GM23338 (cell line): ENCODE results near the gene ETV2.

ENCODE experiments used
- EZH2 ChIP-seq: fragments of 200-600 bp; sonication (generic); IDR thresholded peaks from one replicate; pipeline ENCODE4 v1.8.0; 2017; ENCODE audit warnings: antibody characterized with exemption, mild to moderate bottlenecking, low read depth; ENCODE audit not compliant: unreplicated experiment
- JUNB ChIP-seq: IDR thresholded peaks from one replicate; pipeline ENCODE4 v1.6.1; 2016; ENCODE audit warnings: antibody characterized with exemption; ENCODE audit not compliant: unreplicated experiment
- POLR2AphosphoS5 ChIP-seq: IDR thresholded peaks from 2 replicates; pipeline ENCODE4 v1.6.1; 2016; ENCODE audit warnings: antibody characterized with exemption, low read depth
- STAT1 ChIP-seq: IDR thresholded peaks from one replicate; pipeline ENCODE4 v1.6.1; 2016; ENCODE audit warnings: antibody characterized with exemption; ENCODE audit not compliant: unreplicated experiment
- ZNF114 ChIP-seq: fragments of 250-450 bp; sonication (Bioruptor Pico); IDR thresholded peaks from 2 replicates; pipeline ENCODE4 v1.5.0; 2020; ENCODE audit warnings: mild to moderate bottlenecking, moderate library complexity
- TF ChIP-seq, protein P1 (sequence below), 2 experiments: fragments of 200-600 bp in 1 of 2; sonication (generic) in 1 of 2; conservative IDR thresholded peaks; 2 replicates each; pipeline versions ENCODE4 v1.5.1 to v1.6.1; 2016 to 2017; ENCODE audit warnings: antibody characterized with exemption in 2 of 2, low read depth in 2 of 2, mild to moderate bottlenecking in 2 of 2, moderate library complexity in 1 of 2
- TF ChIP-seq, protein P2 (sequence below): IDR thresholded peaks from one replicate; pipeline ENCODE4 v1.6.1; 2018; ENCODE audit warnings: antibody characterized with exemption; ENCODE audit not compliant: unreplicated experiment

DNA sequence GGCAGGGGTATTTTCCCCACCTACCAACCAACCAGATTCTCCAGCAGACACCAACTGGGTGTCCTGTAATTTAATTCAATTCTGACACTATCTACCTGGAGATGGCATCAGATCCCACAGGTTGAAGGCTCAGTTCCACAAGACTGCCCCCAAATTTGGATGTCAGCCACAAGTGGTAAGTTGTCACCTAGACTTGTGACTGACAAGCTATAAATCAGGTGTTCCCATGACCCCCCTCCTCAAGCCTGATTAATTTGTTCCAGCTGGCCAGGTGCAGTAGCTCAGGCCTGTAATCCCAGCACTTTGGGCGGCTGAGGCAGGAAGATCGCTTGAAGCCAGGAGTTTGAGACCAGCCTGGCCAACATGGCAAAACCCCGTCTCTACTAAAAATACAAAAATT, 39.6 kb upstream of the ETV2 start:
- TF ChIP-seq, protein P1, sequence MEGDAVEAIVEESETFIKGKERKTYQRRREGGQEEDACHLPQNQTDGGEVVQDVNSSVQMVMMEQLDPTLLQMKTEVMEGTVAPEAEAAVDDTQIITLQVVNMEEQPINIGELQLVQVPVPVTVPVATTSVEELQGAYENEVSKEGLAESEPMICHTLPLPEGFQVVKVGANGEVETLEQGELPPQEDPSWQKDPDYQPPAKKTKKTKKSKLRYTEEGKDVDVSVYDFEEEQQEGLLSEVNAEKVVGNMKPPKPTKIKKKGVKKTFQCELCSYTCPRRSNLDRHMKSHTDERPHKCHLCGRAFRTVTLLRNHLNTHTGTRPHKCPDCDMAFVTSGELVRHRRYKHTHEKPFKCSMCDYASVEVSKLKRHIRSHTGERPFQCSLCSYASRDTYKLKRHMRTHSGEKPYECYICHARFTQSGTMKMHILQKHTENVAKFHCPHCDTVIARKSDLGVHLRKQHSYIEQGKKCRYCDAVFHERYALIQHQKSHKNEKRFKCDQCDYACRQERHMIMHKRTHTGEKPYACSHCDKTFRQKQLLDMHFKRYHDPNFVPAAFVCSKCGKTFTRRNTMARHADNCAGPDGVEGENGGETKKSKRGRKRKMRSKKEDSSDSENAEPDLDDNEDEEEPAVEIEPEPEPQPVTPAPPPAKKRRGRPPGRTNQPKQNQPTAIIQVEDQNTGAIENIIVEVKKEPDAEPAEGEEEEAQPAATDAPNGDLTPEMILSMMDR (conservative IDR thresholded peaks at IDR 0.05; ENCODE audit: low read depth in 2 of 2) = no peak
- TF ChIP-seq JUNB (no peak), POLR2AphosphoS5 (no peak), ZNF114 (CRISPR knock-in tag) (no peak), STAT1 (no peak), EZH2 (no peak)
- TF ChIP-seq, protein P2, sequence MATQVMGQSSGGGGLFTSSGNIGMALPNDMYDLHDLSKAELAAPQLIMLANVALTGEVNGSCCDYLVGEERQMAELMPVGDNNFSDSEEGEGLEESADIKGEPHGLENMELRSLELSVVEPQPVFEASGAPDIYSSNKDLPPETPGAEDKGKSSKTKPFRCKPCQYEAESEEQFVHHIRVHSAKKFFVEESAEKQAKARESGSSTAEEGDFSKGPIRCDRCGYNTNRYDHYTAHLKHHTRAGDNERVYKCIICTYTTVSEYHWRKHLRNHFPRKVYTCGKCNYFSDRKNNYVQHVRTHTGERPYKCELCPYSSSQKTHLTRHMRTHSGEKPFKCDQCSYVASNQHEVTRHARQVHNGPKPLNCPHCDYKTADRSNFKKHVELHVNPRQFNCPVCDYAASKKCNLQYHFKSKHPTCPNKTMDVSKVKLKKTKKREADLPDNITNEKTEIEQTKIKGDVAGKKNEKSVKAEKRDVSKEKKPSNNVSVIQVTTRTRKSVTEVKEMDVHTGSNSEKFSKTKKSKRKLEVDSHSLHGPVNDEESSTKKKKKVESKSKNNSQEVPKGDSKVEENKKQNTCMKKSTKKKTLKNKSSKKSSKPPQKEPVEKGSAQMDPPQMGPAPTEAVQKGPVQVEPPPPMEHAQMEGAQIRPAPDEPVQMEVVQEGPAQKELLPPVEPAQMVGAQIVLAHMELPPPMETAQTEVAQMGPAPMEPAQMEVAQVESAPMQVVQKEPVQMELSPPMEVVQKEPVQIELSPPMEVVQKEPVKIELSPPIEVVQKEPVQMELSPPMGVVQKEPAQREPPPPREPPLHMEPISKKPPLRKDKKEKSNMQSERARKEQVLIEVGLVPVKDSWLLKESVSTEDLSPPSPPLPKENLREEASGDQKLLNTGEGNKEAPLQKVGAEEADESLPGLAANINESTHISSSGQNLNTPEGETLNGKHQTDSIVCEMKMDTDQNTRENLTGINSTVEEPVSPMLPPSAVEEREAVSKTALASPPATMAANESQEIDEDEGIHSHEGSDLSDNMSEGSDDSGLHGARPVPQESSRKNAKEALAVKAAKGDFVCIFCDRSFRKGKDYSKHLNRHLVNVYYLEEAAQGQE = no peak
